HG03565 (cell line): ENCODE results near the gene KCNAB2.

ENCODE experiments used
- ATAC-seq: cut with Tn5 transposase; IDR thresholded peaks from one replicate; pipeline ENCODE4 v1.9.1; 2021; ENCODE audit warnings: mild to moderate bottlenecking, moderate library complexity; ENCODE audit not compliant: unreplicated experiment

KCNAB2 gene

DNA sequence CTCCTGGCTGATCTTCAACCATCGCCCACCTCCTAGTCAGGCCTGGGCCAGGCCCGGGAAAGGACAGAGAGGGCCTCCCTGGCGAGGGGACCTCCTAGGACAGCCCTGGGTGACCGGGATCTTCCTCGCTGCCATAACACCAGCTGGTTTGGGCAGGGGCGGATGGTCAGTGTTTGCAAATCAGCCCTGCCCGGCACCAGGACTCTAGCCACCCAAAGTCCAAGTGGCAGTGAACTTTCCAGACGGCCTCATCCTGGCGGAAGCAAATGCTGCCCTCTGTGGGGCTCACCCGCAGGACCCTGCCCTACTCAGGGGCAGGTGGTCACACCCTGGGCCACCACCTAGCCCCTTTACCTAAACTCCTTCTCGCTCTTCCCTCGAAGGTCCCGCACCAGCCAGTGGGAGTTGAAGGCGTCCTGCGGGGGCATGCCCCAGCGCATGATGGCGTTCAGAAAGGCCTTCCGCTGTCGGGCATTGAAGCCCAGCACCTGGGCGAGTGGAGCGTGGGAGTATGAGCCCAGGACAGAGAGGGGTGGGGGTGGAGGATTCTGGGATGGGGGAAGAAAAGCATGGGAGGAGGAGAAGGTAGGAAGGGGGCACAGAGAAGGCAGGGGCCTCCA lies 79.2 kb downstream of the KCNAB2 start:
- no peak for ATAC-seq

DNA sequence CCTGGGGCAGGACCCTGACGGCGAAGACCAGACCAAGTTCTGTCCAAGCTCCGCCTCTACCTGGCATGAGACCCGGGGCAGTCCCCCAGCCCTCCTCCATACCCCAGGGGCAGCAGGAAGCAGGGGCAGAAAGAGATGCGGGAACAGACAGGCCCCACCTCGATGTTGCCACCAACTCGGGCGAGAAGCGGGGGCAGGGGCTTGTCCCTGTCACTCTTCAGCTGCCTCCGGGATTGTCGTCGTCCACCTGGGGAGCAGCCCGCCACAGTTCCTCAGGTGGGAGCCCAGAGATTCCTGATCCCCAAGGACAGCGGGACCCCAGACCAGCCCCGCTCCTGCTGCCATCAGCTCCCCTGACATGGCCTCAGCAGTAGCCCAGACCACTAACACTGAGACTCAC lies 79.7 kb downstream of the KCNAB2 start:
- no peak for ATAC-seq

DNA sequence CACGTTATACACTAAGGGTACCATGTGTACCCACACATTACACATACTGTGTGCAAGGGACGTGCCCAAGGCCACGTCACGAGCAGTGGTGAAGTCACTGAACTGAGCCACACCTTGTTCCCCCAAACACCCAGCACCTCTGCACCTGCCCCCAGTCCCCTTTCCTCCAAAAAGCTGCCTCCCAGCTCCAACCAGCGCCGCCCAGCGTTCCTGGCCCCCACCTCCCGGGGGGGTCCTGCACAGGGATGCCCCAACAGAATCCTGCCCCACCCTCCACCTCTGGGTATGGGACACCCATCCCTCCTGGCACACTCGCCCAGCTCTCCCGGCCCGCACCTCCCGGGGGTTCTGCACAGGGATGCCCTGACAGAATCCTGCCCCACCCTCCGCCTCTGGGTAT lies 80.3 kb downstream of the KCNAB2 start:
- ATAC-seq, result no peak

DNA sequence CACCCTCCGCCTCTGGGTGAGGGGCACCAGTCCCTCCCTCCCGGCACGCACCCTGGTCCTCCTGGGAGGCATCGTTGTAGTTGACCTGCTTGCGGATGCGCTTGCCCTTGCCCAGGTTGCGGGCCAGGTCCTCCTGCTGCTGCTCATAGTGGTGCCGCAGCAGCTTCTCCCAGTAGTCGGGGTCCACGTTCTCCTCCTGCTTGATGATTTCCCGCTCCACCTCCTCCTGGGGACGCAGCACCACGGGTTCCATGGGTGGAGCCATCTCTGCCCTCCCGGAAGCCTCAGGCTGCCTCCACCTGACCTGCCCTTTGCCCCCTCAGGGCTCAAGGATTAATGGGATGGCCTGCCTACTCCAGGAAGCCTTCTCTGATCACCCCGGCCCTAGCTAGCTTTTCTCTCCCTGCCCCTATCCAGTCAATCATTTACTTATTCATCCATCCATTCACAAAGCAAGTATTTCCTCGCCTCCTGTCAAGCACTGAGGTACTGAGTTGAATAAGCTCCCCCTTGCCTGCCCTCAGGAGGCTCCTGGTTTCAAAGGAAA lies 80.9 kb downstream of the KCNAB2 start:
- no peak for ATAC-seq

DNA sequence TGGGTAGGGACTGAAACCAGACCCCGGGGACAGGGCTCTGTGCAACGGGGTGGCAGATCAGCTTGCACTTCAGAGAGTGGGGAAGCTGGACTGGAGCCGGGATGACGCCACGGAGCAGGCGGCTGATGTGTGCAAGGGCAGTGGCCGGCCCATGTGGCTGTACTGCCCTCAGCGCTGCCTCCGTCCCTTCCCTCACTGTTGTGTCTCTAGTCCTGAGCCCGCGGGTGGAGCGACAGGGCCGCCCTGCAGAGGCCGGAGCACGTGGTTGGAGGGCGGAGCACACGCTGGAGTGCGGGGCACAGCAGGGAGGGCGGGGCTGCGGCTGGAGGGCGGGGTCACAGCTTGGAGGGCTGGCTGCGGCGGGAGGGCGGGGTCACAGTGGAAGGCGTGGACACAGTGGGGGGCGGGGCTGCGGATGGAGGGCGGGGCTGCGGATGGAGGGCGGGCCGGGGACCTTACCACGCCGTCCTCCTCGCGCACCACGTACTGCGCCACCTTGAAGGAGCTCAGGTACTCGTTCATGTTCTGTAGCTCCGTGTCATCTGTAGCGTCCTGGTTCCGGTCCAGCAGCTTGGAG lies 82.0 kb downstream of the KCNAB2 start:
- ATAC-seq, result no peak

DNA sequence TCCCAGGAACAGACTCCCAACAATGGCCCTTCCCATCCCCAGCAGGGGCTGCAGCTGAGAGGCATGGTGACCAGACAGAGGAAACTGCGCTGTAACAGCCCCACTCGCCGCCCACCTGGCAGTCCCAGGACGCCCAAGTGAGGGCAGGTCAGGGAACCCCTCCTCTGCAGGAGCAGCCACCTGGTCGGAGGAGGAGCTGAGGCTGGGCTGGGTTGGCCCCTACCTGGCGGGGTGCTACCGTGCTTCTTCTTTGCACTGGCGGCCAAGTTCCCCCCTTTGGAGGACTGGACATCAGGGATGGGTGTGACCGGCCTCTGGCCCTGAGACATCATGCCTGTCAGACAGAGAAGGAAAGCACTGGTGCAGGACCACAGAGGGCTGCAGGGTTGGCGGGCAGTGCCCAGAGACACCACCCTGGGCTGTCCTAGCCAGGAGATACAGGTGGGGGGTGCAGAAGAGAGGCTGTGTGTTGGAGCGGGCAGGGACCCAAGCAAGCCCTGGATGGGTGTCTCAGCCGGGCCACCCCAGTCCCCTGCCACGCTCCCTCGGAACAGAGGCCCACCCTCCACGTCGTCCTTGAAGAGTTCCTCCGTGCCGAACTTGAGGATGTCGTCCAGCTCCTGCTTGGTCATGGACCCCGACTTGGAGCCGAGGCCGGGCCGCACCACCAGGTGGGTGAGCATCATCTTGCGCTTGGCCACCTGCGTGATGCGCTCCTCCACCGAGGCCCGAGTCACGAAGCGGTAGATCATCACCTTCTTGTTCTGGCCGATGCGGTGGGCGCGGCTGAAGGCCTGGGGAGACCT lies 82.8 kb downstream of the KCNAB2 start:
- ATAC-seq, result no peak

DNA sequence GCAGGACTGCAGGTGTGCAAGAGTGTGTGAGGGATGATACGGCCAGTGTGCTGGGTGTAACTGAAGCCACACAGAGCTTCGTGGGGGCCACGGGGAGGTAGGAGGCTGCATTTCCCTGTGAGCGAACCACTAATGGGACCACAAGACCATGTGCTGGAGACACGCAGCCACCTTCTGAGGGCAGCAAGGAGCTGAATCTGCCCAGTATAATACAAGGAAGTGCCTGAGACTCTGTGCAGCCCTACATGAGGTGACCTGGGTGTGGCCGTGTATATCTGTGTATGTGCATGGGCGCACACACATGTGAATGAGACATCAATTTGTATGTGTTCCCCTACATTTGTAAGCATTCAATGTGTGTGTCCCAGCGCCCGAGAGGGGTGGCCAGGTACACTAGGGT lies 83.6 kb downstream of the KCNAB2 start:
- no peak for ATAC-seq

DNA sequence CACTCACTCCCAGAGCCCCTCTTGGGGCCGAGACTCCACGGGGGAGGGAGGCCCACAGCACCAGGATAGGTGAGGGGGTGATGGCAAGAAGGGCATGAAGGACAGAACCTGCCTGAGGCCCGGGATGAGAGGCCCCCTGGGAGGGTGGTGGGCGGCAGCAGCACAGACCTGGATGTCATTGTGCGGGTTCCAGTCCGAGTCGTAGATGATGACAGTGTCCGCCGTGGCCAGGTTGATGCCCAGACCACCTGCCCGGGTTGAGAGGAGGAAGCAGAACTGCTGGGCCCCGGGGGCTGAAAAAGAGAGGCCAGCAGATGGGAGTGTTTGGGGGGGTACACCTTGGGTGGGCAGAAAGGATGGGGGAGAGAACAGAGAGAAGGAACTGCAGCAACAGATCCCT lies 84.3 kb downstream of the KCNAB2 start:
- ATAC-seq, result no peak

DNA sequence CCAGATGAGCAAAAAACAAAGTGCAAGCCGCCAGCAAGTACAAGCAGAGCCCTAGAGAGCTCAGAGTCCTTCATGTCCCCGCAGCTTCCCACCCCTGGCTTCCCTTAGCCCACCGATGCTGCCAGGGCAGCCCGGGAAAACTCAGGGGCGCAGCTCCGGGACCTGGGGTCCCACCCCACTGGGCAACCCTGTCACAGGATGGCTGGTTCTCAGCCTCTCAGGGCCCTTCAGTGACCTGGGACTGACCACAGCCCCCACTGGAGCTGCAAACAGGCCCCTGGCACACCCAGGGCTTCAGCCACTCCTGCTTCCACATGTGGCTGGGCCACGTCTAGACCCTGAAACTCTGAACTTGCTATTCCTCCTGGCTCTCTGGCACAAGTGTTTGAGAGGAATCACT lies 84.9 kb downstream of the KCNAB2 start:
- ATAC-seq, result no peak

DNA sequence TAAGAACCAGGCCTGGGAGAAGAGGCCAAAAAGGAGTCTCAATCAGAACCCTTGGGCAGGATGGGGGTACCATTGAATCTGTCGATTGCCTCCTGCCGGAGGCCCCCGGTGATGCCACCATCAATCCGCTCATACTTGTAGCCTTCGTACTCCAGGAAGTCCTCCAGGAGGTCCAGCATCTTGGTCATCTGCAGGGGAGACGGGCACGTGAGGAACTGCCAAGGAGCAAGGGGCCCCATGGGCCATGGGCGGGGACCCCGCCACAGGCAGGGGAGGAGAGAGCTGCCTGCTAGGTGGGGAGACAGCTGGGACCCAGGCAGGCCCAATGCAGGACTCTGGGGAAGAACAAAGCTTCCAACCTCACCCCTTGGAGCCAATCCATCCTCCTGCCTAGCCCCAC lies 85.9 kb downstream of the KCNAB2 start:
- ATAC-seq, result no peak

DNA sequence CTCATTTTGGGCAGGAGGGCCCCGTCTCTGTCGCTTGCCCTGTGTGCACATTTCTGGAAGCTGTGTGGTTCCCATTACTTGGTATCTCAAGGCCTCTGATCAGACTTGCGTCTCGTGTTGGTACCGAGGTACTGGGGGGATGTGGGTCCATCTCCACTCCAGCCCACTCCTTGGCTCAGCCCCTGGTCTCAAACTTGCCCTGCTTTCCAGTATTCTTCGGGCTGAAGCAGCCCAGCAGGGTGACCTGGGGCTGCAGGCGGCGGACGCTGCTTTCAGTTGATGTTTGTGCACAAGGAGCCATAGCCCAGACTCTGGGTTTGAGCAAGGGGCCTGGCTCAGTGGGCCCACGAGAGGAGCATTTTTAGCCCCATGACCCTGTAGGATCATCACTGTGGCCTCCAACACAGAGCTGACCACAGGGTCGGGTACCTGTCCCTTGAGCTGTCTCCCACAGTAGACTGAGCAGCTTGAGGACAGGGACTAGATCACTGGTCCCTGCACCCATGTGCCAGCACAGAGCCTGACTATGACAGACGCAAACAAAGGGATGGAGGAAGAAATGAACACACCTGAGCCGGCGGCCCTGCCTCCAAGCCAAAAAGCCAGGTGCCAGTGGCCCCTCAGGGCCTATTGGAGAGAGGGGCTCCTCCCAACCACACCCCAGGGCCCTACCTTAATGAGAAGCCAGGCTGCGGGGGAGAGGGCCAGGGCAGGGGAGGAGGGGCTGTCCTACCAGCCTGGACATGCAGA lies 87.6 kb downstream of the KCNAB2 start:
- no peak for ATAC-seq

DNA sequence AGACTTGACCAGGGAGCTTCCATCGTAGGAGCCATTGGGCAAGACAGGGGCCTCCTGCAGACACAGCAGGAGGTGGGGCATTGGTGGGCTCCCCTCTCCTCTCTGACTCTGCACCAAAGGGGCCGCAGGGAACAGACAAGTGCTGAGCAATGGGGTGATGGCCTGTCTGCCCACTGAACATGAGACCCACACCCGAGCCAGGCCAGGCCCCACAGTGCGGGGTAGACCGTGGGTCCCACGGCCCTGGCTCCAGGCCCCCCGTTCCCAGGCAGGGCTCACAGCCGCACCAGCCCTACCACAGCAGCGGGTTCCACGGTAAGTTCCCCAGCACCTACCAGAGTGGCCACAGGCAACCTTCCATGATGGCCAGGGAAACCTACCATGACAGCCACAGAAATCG lies 88.5 kb downstream of the KCNAB2 start:
- no peak for ATAC-seq

DNA sequence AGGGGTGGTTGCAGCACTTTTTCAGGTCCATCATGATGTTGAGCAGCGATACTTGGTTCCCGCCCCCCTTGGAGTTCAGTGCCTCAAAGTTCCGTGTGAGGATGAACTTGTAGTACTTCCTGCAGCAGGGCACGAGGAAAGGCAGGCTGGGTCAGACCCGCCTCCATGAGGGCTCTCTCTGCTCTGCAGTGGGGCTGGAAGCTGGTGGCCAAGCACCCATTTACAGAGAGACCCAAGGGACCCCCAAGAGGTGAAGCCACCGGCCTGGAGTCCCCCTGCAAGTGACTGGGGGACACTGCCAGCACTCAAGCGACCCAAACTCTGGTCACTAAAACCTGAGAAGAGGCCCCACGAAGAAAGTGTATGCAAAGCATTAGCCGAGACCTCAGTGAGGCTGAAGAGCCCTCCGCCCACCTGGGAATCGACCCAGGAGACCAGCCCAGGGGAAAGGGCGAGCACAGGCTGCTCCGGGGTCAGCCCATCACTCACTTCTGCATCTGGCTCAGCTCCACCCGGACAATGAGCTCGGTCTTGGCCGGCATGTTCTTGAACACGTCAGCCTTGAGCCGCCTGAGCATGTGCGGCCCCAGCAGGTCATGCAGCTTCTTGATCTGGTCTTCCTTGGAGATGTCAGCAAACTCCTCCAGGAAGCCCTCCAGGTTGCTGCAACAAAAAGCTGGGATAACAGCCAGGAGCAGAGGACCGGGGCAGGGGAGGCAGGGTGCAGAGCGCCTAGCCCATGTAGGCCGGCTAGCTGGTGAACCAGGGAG lies 89.2 kb downstream of the KCNAB2 start:
- no peak for ATAC-seq

DNA sequence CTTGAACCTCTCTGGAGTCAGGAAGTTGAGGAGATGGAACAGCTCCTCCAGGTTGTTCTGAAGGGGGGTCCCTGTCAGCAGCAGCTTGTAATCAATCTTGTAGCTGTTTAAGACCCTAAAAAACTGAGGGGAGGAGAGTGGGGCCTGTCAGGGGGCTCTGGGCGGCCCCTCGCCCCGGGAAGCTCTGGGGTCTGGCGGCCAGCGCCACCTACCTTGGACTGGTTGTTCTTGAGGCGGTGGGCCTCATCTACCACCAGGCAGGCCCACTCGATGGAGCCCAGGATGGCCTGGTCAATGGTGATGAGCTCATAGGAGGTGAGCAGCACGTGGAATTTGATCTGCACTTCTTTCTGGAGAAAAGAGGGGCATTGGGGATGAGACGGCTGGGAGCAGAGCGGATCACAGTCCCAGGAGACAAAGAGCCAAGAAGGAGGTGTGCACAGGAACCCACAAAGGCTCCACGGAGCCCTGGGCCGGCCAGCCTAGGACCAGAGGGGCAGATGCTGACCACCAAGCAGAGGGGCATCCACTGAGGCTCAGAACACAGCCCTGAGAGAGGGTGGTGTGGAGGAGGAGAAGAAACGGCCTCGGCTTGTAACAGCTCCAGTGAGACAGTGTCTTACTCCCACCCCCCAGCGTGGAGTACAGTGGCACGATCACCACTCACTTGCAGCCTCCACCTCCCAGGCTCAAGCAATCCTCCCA lies 91.0 kb downstream of the KCNAB2 start:
- ATAC-seq, result no peak

DNA sequence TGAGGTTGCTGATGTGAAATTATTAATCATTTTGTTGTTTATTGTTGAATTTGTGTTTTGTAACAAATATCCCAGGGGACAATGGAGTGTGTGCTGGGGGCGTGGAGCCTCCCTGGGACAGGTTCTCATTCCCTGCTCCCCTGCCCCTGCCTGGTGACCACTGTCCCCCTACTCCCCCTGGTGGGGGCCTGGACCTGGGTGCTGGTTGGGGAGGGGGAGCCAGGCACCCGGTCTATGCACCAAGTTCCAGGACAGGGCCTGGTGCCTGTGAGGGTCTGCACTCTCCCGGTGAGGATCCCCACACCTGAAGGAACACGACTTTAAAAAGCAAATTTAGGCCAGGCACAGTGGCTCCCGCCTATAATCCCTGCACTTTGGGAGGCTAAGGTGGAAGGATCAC lies 92.1 kb downstream of the KCNAB2 start:
- no peak for ATAC-seq

DNA sequence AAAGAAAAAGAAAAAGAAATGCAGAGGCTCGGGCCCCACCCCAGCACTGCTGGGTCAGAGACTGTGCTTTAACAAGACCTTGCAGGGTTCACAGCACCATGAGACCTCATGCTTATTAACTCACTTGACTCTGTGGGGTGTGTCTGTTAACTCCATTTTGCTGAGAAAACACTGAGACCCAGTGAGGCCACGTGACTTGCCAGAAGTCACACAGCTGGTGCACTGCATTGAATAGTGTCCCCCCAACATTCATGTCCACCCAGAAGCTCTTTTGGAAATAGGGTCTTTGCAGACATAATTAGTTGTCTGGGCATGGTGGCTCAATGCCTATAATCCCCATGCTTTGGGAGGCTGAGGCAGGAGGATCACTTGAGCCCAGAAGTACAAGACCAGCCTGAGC lies 94.7 kb downstream of the KCNAB2 start:
- ATAC-seq, result no peak

DNA sequence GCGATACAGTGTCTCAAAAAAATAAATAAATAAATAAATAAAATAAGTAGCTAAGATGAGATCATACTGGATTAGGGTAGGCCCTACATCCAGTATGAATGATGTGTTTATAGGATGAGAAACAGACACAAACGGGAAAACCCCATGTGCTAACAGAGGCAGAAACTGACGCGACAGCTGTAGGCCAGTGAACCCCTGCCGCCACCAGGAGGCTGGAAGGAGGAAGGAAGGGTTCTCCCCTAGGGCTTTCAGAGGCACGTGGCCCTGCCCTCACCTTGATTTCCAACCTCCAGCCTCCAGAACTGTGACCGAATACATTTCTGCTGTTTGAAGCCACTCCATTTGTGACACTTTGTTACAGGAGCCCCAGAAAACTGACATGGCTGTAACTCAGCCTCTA lies 95.9 kb downstream of the KCNAB2 start:
- ATAC-seq, result no peak

DNA sequence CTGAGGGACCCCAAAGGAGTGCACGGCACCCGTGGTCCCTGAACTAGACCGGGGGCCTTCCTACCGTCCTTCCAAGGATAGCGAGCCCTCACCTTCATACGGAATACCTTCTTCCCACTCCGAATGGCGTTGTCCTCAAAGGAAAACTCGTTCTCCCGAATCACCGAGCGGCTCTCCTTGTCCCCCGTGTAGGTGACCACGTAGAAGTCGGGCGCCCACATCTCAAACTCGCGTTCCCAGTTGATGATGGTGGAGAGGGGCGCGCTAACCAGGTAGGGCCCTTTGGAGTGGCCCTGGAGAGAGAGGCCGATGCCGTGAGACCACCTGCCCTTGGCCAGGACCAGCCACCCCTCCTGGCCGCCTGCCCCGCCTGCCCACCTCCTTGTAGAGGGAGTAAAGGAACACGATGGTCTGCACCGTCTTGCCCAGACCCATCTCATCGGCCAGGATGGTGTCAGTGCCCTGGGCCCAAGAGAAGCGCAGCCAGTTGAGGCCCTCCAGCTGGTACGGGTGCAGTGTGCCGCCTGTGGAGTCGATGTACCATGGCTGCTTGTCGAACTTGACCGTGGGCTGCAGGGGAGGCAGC lies 96.4 kb downstream of the KCNAB2 start:
- no peak for ATAC-seq

DNA sequence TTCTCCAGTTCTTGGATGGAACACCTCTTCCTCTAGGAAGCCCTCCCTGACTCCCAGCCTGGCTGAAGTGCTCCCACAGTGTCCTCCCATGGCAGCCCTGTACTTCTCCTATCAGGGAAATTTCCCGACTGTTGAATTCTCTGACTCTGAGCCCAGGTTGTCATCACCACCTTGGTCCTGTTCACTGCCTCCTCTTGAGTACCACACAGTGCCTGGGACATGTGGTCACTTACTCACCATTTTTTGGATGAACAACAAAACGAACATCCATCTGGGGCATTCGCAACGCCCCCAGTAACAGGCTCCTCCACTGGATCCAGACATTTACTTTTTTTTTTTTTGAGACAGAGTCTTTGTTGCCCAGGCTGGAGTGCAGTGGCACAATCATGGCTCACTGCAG lies 97.0 kb downstream of the KCNAB2 start:
- no peak for ATAC-seq

DNA sequence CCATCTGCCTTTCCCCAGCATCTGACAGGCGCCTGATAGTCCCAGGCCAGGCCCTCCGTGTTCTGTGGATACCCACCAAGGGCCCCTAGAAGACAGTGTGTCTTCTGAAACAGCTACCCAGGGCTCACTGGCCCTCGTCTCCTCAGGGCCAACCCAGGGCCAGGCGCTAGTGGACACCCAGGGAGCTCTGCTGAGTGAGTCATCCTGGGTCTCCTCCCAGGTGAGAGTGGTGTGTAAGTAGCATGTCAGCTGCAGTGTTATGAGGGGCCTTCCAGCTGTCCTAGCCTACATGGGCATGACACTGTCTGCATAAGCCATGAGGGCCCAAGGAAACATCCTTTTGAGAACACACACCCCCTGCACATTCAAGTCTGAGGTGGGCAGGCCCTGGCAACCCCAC lies 97.7 kb downstream of the KCNAB2 start:
- no peak for ATAC-seq
